WTC11 (cell line): ENCODE results near the gene CYSRT1. TPM values are rescaled to one million over a fixed set of nuclear protein-coding genes. Genes with fewer than 3 reads are reported as not detected.
A peak's percentile ranks its signal among the peaks of the same experiment; 100 is the strongest.

Source experiments
- ATAC-seq: fragments of 200-7000 bp; cut with Tn5 transposase; 2 replicates; pipeline ENCODE4 v1.10.0; 2021; ENCODE audit warnings: mild to moderate bottlenecking, moderate library complexity
- CTCF ChIA-PET: fragments of 300-600 bp; sonication (Branson Sonifier 250); formaldehyde crosslinking; loops from one replicate; lab custom pipeline; 2021; ENCODE audit warnings: antibody characterized with exemption; lab: Charles Lee
- POLR2A ChIA-PET: fragments of 350-600 bp; sonication (Branson Sonifier 250); formaldehyde crosslinking; loops from one replicate; lab custom pipeline; 2021; ENCODE audit warnings: antibody characterized with exemption; lab: Charles Lee
- DNase-seq: peaks from one replicate; pipeline ENCODE4 v3.0.0; 2021; ENCODE audit warnings: low spot score
- H3K27ac Mint-ChIP-seq: 2 replicates; pipeline ENCODE4 v1.8.0; 2021; ENCODE audit warnings: mixed read lengths
- H3K27me3 Mint-ChIP-seq: 2 replicates; pipeline ENCODE4 v1.8.0; 2021; ENCODE audit warnings: low read depth, mild to moderate bottlenecking, moderate library complexity, mixed read lengths
- H3K36me3 Mint-ChIP-seq: 2 replicates; pipeline ENCODE4 v1.8.0; 2021; ENCODE audit warnings: mixed read lengths
- H3K4me1 Mint-ChIP-seq: 2 replicates; pipeline ENCODE4 v1.8.0; 2022; ENCODE audit warnings: mixed read lengths
- H3K4me3 Mint-ChIP-seq: 2 replicates; pipeline ENCODE4 v1.8.0; 2021; ENCODE audit warnings: mild to moderate bottlenecking, moderate library complexity, mixed read lengths
- H3K9me3 Mint-ChIP-seq: 2 replicates; pipeline ENCODE4 v1.8.0; 2021; ENCODE audit warnings: mixed read lengths
- FOXP1 ChIP-seq: sonication (generic); formaldehyde crosslinking; IDR thresholded peaks from 2 replicates; pipeline ENCODE4 v1.8.0; 2022; ENCODE audit warnings: missing genetic modification reagents, mild to moderate bottlenecking, moderate library complexity, borderline replicate concordance
- JUN ChIP-seq: sonication (generic); formaldehyde crosslinking; IDR thresholded peaks from 2 replicates; pipeline ENCODE4 v1.8.0; 2023; ENCODE audit warnings: mild to moderate bottlenecking, missing genetic modification reagents
- NR1H2 ChIP-seq: sonication (generic); formaldehyde crosslinking; IDR thresholded peaks from 2 replicates; pipeline ENCODE4 v1.9.0; 2021; ENCODE audit warnings: mild to moderate bottlenecking, moderate library complexity, missing genetic modification reagents
- SOX15 ChIP-seq: fragments of 250-450 bp; sonication (Bioruptor Pico); IDR thresholded peaks from 2 replicates; pipeline ENCODE4 v1.9.0; 2021; ENCODE audit warnings: mild to moderate bottlenecking
- SP1 ChIP-seq: sonication (generic); formaldehyde crosslinking; conservative IDR thresholded peaks from 2 replicates; pipeline ENCODE4 v1.8.1; 2022; ENCODE audit warnings: missing genetic modification reagents
- TCF7 ChIP-seq: sonication (generic); formaldehyde crosslinking; IDR thresholded peaks from 2 replicates; pipeline ENCODE4 v1.8.0; 2022; ENCODE audit warnings: mild to moderate bottlenecking, low read depth, missing genetic modification reagents, moderate library complexity
- TEAD1 ChIP-seq: sonication (generic); formaldehyde crosslinking; IDR thresholded peaks from 2 replicates; pipeline ENCODE4 v1.8.0; 2022; ENCODE audit warnings: mild to moderate bottlenecking, missing genetic modification reagents
- TEAD4 ChIP-seq: sonication (generic); formaldehyde crosslinking; IDR thresholded peaks from 2 replicates; pipeline ENCODE4 v1.8.0; 2022; ENCODE audit warnings: mild to moderate bottlenecking, missing genetic modification reagents
- ZNF219 ChIP-seq: sonication (generic); formaldehyde crosslinking; IDR thresholded peaks from 2 replicates; pipeline ENCODE4 v1.8.0; 2023; ENCODE audit warnings: missing genetic modification reagents, mild to moderate bottlenecking, borderline replicate concordance
- ZNF396 ChIP-seq: fragments of 250-450 bp; sonication (Bioruptor Pico); IDR thresholded peaks from 2 replicates; pipeline ENCODE4 v1.8.0; 2021; ENCODE audit warnings: mild to moderate bottlenecking, moderate library complexity, borderline replicate concordance
- ZNF423 ChIP-seq: fragments of 250-450 bp; sonication (Bioruptor Pico); IDR thresholded peaks from 2 replicates; pipeline ENCODE4 v2.1.2; 2022; ENCODE audit warnings: mild to moderate bottlenecking, moderate library complexity
- total RNA-seq: library from RNA; stranded (reverse); gene quantifications from 3 replicates; pipeline ENCODE4 v1.2.3, GENCODE V29; 2021
- TF ChIP-seq, protein P1 (sequence below): sonication (generic); formaldehyde crosslinking; IDR thresholded peaks from 2 replicates; pipeline ENCODE4 v1.8.1; 2023; ENCODE audit warnings: mild to moderate bottlenecking, moderate library complexity, missing genetic modification reagents
- TF ChIP-seq, protein P2 (sequence below): sonication (generic); formaldehyde crosslinking; IDR thresholded peaks from 2 replicates; pipeline ENCODE4 v1.8.0; 2023; ENCODE audit warnings: mild to moderate bottlenecking, missing genetic modification reagents
- TF ChIP-seq, protein P3 (sequence below): sonication (generic); formaldehyde crosslinking; IDR thresholded peaks from 2 replicates; pipeline ENCODE4 v1.8.0; 2022; ENCODE audit warnings: mild to moderate bottlenecking, missing genetic modification reagents

CYSRT1 gene
- total RNA-seq, 1 experiment from 2014 or later, result 3.5 TPM

DNA sequence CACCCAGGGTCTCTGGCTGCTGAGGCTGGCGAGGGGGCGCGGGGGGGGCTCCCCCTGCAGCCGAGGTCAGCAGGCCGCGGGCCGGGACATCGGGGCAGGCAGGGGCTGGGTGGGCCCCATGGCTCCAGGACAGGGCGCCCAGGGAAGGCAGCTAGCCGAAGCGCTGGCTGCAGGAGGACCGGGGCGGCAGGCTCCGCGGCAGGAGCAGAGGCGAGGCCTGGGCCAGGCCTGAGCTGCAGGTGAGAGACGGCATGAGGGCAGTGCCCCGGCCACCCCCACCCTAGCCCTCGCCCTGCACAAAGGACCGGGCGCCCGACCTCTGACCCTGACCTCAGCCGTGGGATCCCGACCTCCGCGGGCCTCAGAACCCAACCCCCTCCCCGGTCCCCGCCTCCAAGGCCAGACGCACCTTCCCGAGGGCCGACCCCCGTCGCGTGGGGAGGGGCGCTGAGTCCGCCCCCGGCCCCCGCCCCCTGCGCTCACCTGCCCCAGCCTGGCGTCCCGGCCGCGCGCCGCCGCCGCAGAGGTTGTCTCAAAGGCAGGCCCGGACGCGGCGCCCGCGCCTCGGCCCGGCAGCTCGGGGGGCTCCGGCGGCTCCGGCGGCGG is 3.4 kb upstream of the CYSRT1 start:
- TF ChIP-seq ZNF423 (CRISPR knock-in tag) (no peak), ZNF396 (no peak), FOXP1 (0 out of 2 replicates have a peak, but pooled peaks have one; percentile 34), TCF7 (CRISPR knock-in tag) (no peak), TEAD1 (CRISPR knock-in tag) (no peak), SP1 (peak; percentile 53; the same call in 1 of the 2 replicates), ZNF219 (CRISPR knock-in tag) (no peak), TEAD4 (CRISPR knock-in tag) (no peak), JUN (CRISPR knock-in tag) (no peak), SOX15 (CRISPR knock-in tag) (no peak)
- TF ChIP-seq, protein P1, sequence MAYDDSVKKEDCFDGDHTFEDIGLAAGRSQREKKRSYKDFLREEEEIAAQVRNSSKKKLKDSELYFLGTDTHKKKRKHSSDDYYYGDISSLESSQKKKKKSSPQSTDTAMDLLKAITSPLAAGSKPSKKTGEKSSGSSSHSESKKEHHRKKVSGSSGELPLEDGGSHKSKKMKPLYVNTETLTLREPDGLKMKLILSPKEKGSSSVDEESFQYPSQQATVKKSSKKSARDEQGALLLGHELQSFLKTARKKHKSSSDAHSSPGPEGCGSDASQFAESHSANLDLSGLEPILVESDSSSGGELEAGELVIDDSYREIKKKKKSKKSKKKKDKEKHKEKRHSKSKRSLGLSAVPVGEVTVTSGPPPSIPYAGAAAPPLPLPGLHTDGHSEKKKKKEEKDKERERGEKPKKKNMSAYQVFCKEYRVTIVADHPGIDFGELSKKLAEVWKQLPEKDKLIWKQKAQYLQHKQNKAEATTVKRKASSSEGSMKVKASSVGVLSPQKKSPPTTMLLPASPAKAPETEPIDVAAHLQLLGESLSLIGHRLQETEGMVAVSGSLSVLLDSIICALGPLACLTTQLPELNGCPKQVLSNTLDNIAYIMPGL, result peak; percentile 45; the same call in 1 of the 2 replicates
- TF ChIP-seq, protein P2, sequence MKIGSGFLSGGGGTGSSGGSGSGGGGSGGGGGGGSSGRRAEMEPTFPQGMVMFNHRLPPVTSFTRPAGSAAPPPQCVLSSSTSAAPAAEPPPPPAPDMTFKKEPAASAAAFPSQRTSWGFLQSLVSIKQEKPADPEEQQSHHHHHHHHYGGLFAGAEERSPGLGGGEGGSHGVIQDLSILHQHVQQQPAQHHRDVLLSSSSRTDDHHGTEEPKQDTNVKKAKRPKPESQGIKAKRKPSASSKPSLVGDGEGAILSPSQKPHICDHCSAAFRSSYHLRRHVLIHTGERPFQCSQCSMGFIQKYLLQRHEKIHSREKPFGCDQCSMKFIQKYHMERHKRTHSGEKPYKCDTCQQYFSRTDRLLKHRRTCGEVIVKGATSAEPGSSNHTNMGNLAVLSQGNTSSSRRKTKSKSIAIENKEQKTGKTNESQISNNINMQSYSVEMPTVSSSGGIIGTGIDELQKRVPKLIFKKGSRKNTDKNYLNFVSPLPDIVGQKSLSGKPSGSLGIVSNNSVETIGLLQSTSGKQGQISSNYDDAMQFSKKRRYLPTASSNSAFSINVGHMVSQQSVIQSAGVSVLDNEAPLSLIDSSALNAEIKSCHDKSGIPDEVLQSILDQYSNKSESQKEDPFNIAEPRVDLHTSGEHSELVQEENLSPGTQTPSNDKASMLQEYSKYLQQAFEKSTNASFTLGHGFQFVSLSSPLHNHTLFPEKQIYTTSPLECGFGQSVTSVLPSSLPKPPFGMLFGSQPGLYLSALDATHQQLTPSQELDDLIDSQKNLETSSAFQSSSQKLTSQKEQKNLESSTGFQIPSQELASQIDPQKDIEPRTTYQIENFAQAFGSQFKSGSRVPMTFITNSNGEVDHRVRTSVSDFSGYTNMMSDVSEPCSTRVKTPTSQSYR (CRISPR knock-in tag), result no peak
- H3K4me3 Mint-ChIP-seq, result no peak overlapping the region
- H3K27me3 Mint-ChIP-seq, result no peaks in the 10 kb centered on the region
- ChIA-PET CTCF (interaction anchor here (0.6 to 8.9 kb wide), 14 partner anchors 14 to 496 kb away, joined by 3 to 143 read pairs (median 5); partner anchors contain the start of genes NPDC1, SAPCD2 and TPRN), POLR2A (interaction anchor here (2.8 kb wide), 1 partner anchor 21 kb away, joined by 12 read pairs; the partner anchor contains the start of gene TPRN)
- H3K4me1 Mint-ChIP-seq, result peaks cover 4% of the 10 kb centered on the region; the same call in 1 of the 2 replicates
- no peak overlapping the region for H3K27ac Mint-ChIP-seq
- ATAC-seq (peak; percentile 9), DNase-seq (peak; percentile 68)
- H3K36me3 Mint-ChIP-seq, result no peaks in the 10 kb centered on the region
- H3K9me3 Mint-ChIP-seq, result no peaks in the 10 kb centered on the region

DNA sequence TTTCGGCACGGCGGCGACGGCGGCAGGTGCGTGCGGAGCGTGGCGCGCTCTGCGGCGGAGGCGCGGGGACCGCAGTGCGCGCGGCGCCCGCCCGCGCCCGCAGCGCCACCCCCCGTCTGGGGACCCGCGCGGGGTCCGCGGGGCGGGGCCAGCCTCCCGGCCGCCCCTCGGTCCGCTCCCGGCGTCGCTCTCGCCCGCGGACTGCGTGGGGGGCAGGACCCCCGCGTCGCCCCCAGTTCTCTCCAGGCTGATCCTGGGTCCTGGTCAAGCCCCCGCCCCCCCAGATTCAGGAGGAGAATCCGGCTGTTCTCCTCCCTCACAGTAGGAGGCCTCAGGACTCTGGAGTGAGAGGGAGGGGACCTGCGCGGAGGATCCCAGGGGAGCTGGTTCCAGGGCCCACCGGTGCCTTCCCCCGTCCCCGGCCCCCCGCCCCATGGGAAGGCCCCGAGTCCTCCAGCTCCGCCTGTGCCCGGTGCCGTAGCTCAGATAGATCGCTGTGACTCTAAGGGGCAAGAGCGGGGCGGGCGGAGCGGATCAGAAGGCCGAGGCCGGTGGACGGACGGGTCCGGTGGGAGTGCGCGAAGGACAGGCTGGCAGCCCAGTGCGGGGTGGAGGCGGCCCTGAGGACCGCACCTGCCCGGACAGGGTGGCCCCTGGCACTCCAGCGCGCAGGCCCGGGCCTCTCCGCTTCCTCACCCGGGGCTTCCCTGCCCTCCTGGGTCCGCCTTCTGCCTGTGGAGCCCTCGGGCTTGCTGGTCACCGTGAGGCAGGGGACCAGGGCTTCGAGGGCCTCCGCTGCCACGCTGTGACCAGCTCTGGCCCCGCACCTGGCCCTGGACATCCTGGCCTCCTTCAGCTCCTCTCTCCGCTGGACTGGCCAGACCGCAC is 2.5 kb upstream of the CYSRT1 start, which contains the start of gene RNF208:
Gene RNF208 (minus strand): TSS at position 51 of the 888 bp plus-strand sequence. CDS start 1,028 bp downstream, outside the sequence.
- Mint-ChIP-seq H3K27ac (no peak within 1 kb of the TSS), H3K4me3 (peak within 1 kb of the TSS; percentile 77), H3K27me3 (no peaks in the 10 kb centered on the region), H3K36me3 (no peaks in the 10 kb centered on the region), H3K4me1 (peaks cover under 1% of the 10 kb centered on the region)
- POLR2A ChIA-PET, result interaction anchor here (0.7 to 2.8 kb wide), 8 partner anchors 11 to 193 kb away, joined by 3 to 12 read pairs (median 4); partner anchors contain the start of genes MAN1B1 and TPRN
- ATAC-seq, result peak; percentile 0
- TF ChIP-seq, protein P3, sequence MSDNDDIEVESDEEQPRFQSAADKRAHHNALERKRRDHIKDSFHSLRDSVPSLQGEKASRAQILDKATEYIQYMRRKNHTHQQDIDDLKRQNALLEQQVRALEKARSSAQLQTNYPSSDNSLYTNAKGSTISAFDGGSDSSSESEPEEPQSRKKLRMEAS (CRISPR knock-in tag), result 0 out of 2 replicates have a peak, but pooled peaks have one; percentile 11
- TF ChIP-seq NR1H2, result no peak
- TF ChIP-seq, all 79 proteins: peak for 1
- H3K9me3 Mint-ChIP-seq, result no peaks in the 10 kb centered on the region
- CTCF ChIA-PET, result interaction anchor here (0.5 to 8.9 kb wide), 32 partner anchors 9 to 497 kb away, joined by 3 to 143 read pairs (median 4); partner anchors contain the start of genes EXD3, GRIN1, NOXA1 and NPDC1
- DNase-seq, result peak; percentile 58
